ENCODE measurements around the gene ZRANB3. TPM values are rescaled to one million over a fixed set of nuclear protein-coding genes. Genes with fewer than 3 reads are reported as not detected.
A peak's percentile ranks its signal among the peaks of the same experiment; 100 is the strongest.

ZRANB3 gene
- total and polyA plus RNA-seq, 2 experiments from 2014 or later, result 3.6 to 10.4 TPM

- H3K4me2 ChIP-seq, result no peak overlapping the region
- peaks cover 5% of the 10 kb centered on the region for H3K79me2 ChIP-seq
- H4K20me1 ChIP-seq (ENCODE audit: insufficient read depth, poor library complexity, severe bottlenecking), result no peaks in the 10 kb centered on the region
- H3K27ac ChIP-seq, result peak overlapping the region; percentile 17
- 68% methylated on average over 3 of the region's 3 CpGs for WGBS (ENCODE audit: low lambda C conversion rate, missing lambda C conversion rate)
- H3K27me3 ChIP-seq, result no peaks in the 10 kb centered on the region
- DNase-seq (ENCODE audit: low spot score), result no peak
- H3K4me3 ChIP-seq, result no peak overlapping the region
- H3K9me2 ChIP-seq (replicated peaks; ENCODE audit: insufficient read depth), result no peaks in the 10 kb centered on the region
- no peaks in the 10 kb centered on the region for H3K36me3 ChIP-seq (replicated peaks; ENCODE audit: insufficient read depth, low read depth)
- peaks cover 20% of the 10 kb centered on the region for H3K4me1 ChIP-seq (ENCODE audit: insufficient read depth)
- no peaks in the 10 kb centered on the region for H3K9me3 ChIP-seq (ENCODE audit: low read depth)
- no peak overlapping the region for H2AFZ ChIP-seq
- TF ChIP-seq EZH2phosphoT487 (IDR thresholded peaks at IDR 0.05; ENCODE audit: low read depth, severe bottlenecking, unreplicated experiment) (no peak), CTCF (IDR thresholded peaks at IDR 0.05; ENCODE audit: poor library complexity) (no peak)
Measured at GRCh38 chr2:135151615-135152014, 379.4 kb downstream of the ZRANB3 start.

- Histone ChIP-seq H3K36me3 (replicated peaks; ENCODE audit: insufficient read depth, low read depth) (no peaks in the 10 kb centered on the region), H3K9me3 (ENCODE audit: low read depth) (no peaks in the 10 kb centered on the region), H2AFZ (no peak overlapping the region), H3K9me2 (replicated peaks; ENCODE audit: insufficient read depth) (no peaks in the 10 kb centered on the region), H3K4me3 (no peak overlapping the region), H4K20me1 (ENCODE audit: insufficient read depth, poor library complexity, severe bottlenecking) (no peaks in the 10 kb centered on the region), H3K4me1 (ENCODE audit: insufficient read depth) (peaks cover 20% of the 10 kb centered on the region), H3K79me2 (peaks cover 5% of the 10 kb centered on the region), H3K4me2 (peak overlapping the region; percentile 1), H3K27me3 (no peaks in the 10 kb centered on the region), H3K27ac (peak overlapping the region; percentile 67)
- WGBS (ENCODE audit: low lambda C conversion rate, missing lambda C conversion rate), result 93% methylated on average over 1 of the region's 1 CpG
- TF ChIP-seq EZH2 (IDR thresholded peaks at IDR 0.05; ENCODE audit: borderline replicate concordance) (no peak), CTCF (IDR thresholded peaks at IDR 0.05; ENCODE audit: poor library complexity) (no peak), EZH2phosphoT487 (IDR thresholded peaks at IDR 0.05; ENCODE audit: low read depth, severe bottlenecking, unreplicated experiment) (no peak)
- peak; percentile 22 for DNase-seq (ENCODE audit: low spot score)
Measured at GRCh38 chr2:135150725-135151124, 380.3 kb downstream of the ZRANB3 start.

- H3K4me1 ChIP-seq (ENCODE audit: insufficient read depth), result peaks cover 20% of the 10 kb centered on the region
- no peak overlapping the region for H2AFZ ChIP-seq
- H3K9me3 ChIP-seq (ENCODE audit: low read depth), result no peaks in the 10 kb centered on the region
- TF ChIP-seq EZH2 (IDR thresholded peaks at IDR 0.05; ENCODE audit: borderline replicate concordance) (no peak), CTCF (IDR thresholded peaks at IDR 0.05; ENCODE audit: poor library complexity) (no peak), EZH2phosphoT487 (IDR thresholded peaks at IDR 0.05; ENCODE audit: low read depth, severe bottlenecking, unreplicated experiment) (no peak)
- H3K36me3 ChIP-seq (replicated peaks; ENCODE audit: insufficient read depth, low read depth), result no peaks in the 10 kb centered on the region
- H3K27ac ChIP-seq, result no peak overlapping the region
- no peak overlapping the region for H3K4me3 ChIP-seq
- no peak for DNase-seq (ENCODE audit: low spot score)
- H3K27me3 ChIP-seq, result no peaks in the 10 kb centered on the region
- H3K79me2 ChIP-seq, result peaks cover 5% of the 10 kb centered on the region
- no peaks in the 10 kb centered on the region for H4K20me1 ChIP-seq (ENCODE audit: insufficient read depth, poor library complexity, severe bottlenecking)
- no peak overlapping the region for H3K4me2 ChIP-seq
- WGBS (ENCODE audit: low lambda C conversion rate, missing lambda C conversion rate), result 81% methylated on average over 1 of the region's 1 CpG
- H3K9me2 ChIP-seq (replicated peaks; ENCODE audit: insufficient read depth), result no peaks in the 10 kb centered on the region
Measured at GRCh38 chr2:135149251-135149650, 381.8 kb downstream of the ZRANB3 start.

GRCh38 chr2:135144343-135144742 is 386.7 kb downstream of the ZRANB3 start:
- no peak overlapping the region for H3K4me2 ChIP-seq
- H3K79me2 ChIP-seq, result peaks cover 5% of the 10 kb centered on the region
- no peaks in the 10 kb centered on the region for H3K36me3 ChIP-seq (replicated peaks; ENCODE audit: insufficient read depth, low read depth)
- no peak overlapping the region for H2AFZ ChIP-seq
- WGBS (ENCODE audit: low lambda C conversion rate, missing lambda C conversion rate), result 100% methylated on average over 2 of the region's 2 CpGs
- no peaks in the 10 kb centered on the region for H3K27me3 ChIP-seq
- H3K9me3 ChIP-seq (ENCODE audit: low read depth), result peaks cover 11% of the 10 kb centered on the region
- TF ChIP-seq EZH2 (IDR thresholded peaks at IDR 0.05; ENCODE audit: borderline replicate concordance), result no peak
- no peak for TF ChIP-seq CTCF (IDR thresholded peaks at IDR 0.05; ENCODE audit: poor library complexity)
- no peak for TF ChIP-seq EZH2phosphoT487 (IDR thresholded peaks at IDR 0.05; ENCODE audit: low read depth, severe bottlenecking, unreplicated experiment)
- H3K4me3 ChIP-seq, result no peak overlapping the region
- no peaks in the 10 kb centered on the region for H3K9me2 ChIP-seq (replicated peaks; ENCODE audit: insufficient read depth)
- no peak for DNase-seq (ENCODE audit: low spot score)
- no peaks in the 10 kb centered on the region for H4K20me1 ChIP-seq (ENCODE audit: insufficient read depth, poor library complexity, severe bottlenecking)
- no peak overlapping the region for H3K27ac ChIP-seq
- peaks cover 6% of the 10 kb centered on the region for H3K4me1 ChIP-seq (ENCODE audit: insufficient read depth)

All from hepatocyte (in vitro differentiated cells).